ENCODE data around the gene ZFPL1.

DNA sequence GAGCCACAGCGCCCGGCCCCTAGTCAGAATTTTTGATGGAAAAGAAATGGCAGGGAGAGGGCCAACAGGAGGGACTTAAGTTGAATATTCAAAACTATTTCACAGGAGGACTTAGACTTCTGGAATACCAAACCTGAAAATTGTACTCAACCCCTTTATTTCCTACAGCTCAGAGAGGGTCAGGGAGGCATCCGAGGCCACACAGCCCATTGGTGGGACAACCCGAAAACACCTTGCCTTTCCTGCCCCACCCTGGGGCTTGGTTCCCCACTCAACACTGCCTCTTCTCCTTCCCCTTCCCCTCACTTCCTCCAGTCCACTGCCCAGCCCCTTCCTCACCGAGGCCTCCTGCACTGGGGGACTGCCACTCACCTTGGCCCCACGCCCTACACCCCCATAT lies 27.0 kb upstream of the ZFPL1 start:
- TF ChIP-seq, protein P1, sequence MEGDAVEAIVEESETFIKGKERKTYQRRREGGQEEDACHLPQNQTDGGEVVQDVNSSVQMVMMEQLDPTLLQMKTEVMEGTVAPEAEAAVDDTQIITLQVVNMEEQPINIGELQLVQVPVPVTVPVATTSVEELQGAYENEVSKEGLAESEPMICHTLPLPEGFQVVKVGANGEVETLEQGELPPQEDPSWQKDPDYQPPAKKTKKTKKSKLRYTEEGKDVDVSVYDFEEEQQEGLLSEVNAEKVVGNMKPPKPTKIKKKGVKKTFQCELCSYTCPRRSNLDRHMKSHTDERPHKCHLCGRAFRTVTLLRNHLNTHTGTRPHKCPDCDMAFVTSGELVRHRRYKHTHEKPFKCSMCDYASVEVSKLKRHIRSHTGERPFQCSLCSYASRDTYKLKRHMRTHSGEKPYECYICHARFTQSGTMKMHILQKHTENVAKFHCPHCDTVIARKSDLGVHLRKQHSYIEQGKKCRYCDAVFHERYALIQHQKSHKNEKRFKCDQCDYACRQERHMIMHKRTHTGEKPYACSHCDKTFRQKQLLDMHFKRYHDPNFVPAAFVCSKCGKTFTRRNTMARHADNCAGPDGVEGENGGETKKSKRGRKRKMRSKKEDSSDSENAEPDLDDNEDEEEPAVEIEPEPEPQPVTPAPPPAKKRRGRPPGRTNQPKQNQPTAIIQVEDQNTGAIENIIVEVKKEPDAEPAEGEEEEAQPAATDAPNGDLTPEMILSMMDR (IDR thresholded peaks at IDR 0.05), result no peak
- TF ChIP-seq POLR2A (IDR thresholded peaks at IDR 0.05), result no peak
